ENCODE data around the gene PLCB4.

DNA sequence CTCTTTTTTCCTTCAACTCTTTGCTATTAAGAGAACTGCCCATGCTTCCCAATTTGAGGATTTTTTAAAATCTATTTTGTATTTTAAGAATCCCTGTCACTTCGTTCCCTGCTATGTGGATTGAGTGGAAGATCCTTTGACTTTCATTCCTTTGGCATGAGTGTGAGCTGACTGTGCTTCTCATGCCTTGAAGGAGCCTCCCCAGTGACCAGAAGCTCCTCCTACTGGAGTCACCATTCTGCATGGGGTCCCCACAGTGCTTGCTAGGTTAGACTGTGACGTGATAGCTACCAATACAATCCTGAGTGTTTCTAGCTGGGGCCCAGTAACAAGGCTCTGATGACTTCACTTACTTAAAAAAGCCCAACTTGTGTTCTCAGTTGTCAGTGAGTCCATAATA lies 341.1 kb downstream of the PLCB4 start:
- TF ChIP-seq, protein P1, sequence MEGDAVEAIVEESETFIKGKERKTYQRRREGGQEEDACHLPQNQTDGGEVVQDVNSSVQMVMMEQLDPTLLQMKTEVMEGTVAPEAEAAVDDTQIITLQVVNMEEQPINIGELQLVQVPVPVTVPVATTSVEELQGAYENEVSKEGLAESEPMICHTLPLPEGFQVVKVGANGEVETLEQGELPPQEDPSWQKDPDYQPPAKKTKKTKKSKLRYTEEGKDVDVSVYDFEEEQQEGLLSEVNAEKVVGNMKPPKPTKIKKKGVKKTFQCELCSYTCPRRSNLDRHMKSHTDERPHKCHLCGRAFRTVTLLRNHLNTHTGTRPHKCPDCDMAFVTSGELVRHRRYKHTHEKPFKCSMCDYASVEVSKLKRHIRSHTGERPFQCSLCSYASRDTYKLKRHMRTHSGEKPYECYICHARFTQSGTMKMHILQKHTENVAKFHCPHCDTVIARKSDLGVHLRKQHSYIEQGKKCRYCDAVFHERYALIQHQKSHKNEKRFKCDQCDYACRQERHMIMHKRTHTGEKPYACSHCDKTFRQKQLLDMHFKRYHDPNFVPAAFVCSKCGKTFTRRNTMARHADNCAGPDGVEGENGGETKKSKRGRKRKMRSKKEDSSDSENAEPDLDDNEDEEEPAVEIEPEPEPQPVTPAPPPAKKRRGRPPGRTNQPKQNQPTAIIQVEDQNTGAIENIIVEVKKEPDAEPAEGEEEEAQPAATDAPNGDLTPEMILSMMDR (IDR thresholded peaks at IDR 0.05; ENCODE audit: insufficient read depth, low read length) = no peak
- TF ChIP-seq, protein P2, sequence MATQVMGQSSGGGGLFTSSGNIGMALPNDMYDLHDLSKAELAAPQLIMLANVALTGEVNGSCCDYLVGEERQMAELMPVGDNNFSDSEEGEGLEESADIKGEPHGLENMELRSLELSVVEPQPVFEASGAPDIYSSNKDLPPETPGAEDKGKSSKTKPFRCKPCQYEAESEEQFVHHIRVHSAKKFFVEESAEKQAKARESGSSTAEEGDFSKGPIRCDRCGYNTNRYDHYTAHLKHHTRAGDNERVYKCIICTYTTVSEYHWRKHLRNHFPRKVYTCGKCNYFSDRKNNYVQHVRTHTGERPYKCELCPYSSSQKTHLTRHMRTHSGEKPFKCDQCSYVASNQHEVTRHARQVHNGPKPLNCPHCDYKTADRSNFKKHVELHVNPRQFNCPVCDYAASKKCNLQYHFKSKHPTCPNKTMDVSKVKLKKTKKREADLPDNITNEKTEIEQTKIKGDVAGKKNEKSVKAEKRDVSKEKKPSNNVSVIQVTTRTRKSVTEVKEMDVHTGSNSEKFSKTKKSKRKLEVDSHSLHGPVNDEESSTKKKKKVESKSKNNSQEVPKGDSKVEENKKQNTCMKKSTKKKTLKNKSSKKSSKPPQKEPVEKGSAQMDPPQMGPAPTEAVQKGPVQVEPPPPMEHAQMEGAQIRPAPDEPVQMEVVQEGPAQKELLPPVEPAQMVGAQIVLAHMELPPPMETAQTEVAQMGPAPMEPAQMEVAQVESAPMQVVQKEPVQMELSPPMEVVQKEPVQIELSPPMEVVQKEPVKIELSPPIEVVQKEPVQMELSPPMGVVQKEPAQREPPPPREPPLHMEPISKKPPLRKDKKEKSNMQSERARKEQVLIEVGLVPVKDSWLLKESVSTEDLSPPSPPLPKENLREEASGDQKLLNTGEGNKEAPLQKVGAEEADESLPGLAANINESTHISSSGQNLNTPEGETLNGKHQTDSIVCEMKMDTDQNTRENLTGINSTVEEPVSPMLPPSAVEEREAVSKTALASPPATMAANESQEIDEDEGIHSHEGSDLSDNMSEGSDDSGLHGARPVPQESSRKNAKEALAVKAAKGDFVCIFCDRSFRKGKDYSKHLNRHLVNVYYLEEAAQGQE (IDR thresholded peaks at IDR 0.05; ENCODE audit: insufficient replicate concordance, low read depth) = no peak
- TF ChIP-seq POLR2AphosphoS5 (IDR thresholded peaks at IDR 0.05; ENCODE audit: low read depth) = no peak
- no peak for TF ChIP-seq GABPA (IDR thresholded peaks at IDR 0.05; ENCODE audit: low read depth)
- no peak for TF ChIP-seq SPI1 (IDR thresholded peaks at IDR 0.05; ENCODE audit: borderline replicate concordance, low read depth)
